HepG2 (cell line): ENCODE results near the gene STX8. TPM values are rescaled to one million over a fixed set of nuclear protein-coding genes. Genes with fewer than 3 reads are reported as not detected.

Experiments used
- ATAC-seq: fragments of 200-7000 bp; cut with Tn5 transposase; 3 replicates; pipeline ENCODE4 v1.9.1; 2020; ENCODE audit warnings: mild to moderate bottlenecking, moderate library complexity
- BruUV-seq: library from RNA; stranded (reverse); fragments of 400-500 nt; replicated peaks from 2 replicates; lab custom pipeline; 2021; lab: Mats Ljungman, UMichigan
- CTCF ChIA-PET: fragments of 300-600 bp; formaldehyde crosslinking; extraction: SDS; loops from one replicate; lab custom pipeline; 2021; ENCODE audit warnings: low total read pairs, inconsistent platforms, low intra/inter-chr PET ratio; lab: Yijun Ruan, JAX
- POLR2A ChIA-PET: fragments of 350-600 bp; sonication (Branson Sonifier 250); formaldehyde crosslinking; loops from one replicate; lab custom pipeline; 2020; ENCODE audit warnings: antibody characterized with exemption, inconsistent platforms; lab: Yijun Ruan, JAX
- DNase-seq: peaks from one replicate; pipeline ENCODE4 v3.0.0-alpha.2; 2015; ENCODE audit warnings: low spot score
- FAIRE-seq: peaks from 3 replicates; lab custom pipeline; 2011; peaks lifted over from hg19 to GRCh38; lab: Jason Lieb, UNC
- H2AFZ ChIP-seq: one replicate; pipeline ENCODE4 v1.6.1; 2011; ENCODE audit warnings: low read length, inconsistent platforms
- H3K27ac ChIP-seq: fragments of 300-600 bp; 3 replicates; pipeline ENCODE4 v1.8.0; 2011; ENCODE audit warnings: mixed run types, mild to moderate bottlenecking, mixed read lengths, low read length, inconsistent platforms; ENCODE audit not compliant: insufficient read depth; ENCODE audit errors: extremely low read length
- H3K27me3 ChIP-seq, 2 experiments: fragments of 200-600 bp in 1 of 2; 2 replicates in 1 of 2; 3 replicates in 1 of 2; pipeline versions ENCODE4 v1.6.0 to v1.8.0; 2011; ENCODE audit warnings: low read length in 2 of 2, mild to moderate bottlenecking in 2 of 2, moderate library complexity in 2 of 2, inconsistent platforms in 1 of 2; ENCODE audit not compliant: insufficient read depth in 2 of 2, control insufficient read depth in 1 of 2
- H3K36me3 ChIP-seq, 2 experiments: fragments of 200-600 bp in 1 of 2; replicated peaks in 1 of 2; 2 replicates in 1 of 2; 3 replicates in 1 of 2; pipeline versions ENCODE4 v1.5.1 to v1.8.0; 2011; ENCODE audit warnings: low read length in 2 of 2, inconsistent platforms in 1 of 2; ENCODE audit not compliant: insufficient read depth in 2 of 2, control insufficient read depth in 1 of 2
- H3K4me1 ChIP-seq: 2 replicates; pipeline ENCODE4 v1.5.1; 2012; ENCODE audit warnings: low read length, inconsistent platforms; ENCODE audit not compliant: insufficient read depth
- H3K4me2 ChIP-seq: 2 replicates; pipeline ENCODE4 v1.6.0; 2011; ENCODE audit warnings: low read depth, low read length, inconsistent platforms
- H3K4me3 ChIP-seq, 3 experiments: fragments of 200-600 bp in 1 of 3; sonication (generic), shearing (Covaris generic) in 1 of 3; replicated peaks in 1 of 3; 2 replicates each; pipeline ENCODE4 v1.5.1; 2011 to 2016; ENCODE audit warnings: low read length in 3 of 3, inconsistent platforms in 2 of 3, low read depth in 2 of 3, mild to moderate bottlenecking in 2 of 3, control low read depth in 1 of 3, mixed read lengths in 1 of 3; ENCODE audit not compliant: insufficient read depth in 1 of 3
- H3K79me2 ChIP-seq: one replicate; pipeline ENCODE4 v1.6.1; 2011; ENCODE audit warnings: low read length, inconsistent platforms; ENCODE audit not compliant: insufficient read depth
- H3K9ac ChIP-seq: 2 replicates; pipeline ENCODE4 v1.6.0; 2011; ENCODE audit warnings: mild to moderate bottlenecking, low read depth, low read length, inconsistent platforms; ENCODE audit not compliant: insufficient read depth
- H3K9me3 ChIP-seq: 2 replicates; pipeline ENCODE4 v1.5.1; 2012; ENCODE audit warnings: mild to moderate bottlenecking, low read length
- H4K20me1 ChIP-seq: 2 replicates; pipeline ENCODE4 v1.6.0; 2011; ENCODE audit warnings: inconsistent platforms, mild to moderate bottlenecking, low read length, moderate library complexity; ENCODE audit not compliant: insufficient read depth
- ARNTL ChIP-seq: sonication (generic); formaldehyde crosslinking; IDR thresholded peaks from 2 replicates; pipeline ENCODE4 v1.4.0; 2020; ENCODE audit warnings: mild to moderate bottlenecking, missing genetic modification reagents
- ATF7 ChIP-seq, 2 experiments: fragments of 450-650 bp in 1 of 2; sonication (generic) in 1 of 2; formaldehyde crosslinking in 1 of 2; IDR thresholded peaks; 2 replicates each; pipeline versions ENCODE4 v1.4.0 to v1.6.1; 2016 to 2020; ENCODE audit warnings: antibody characterized with exemption in 1 of 2, mild to moderate bottlenecking in 1 of 2, missing genetic modification reagents in 1 of 2
- DR1 ChIP-seq: sonication (generic); formaldehyde crosslinking; IDR thresholded peaks from 2 replicates; pipeline ENCODE4 v1.8.0; 2021; ENCODE audit warnings: mild to moderate bottlenecking, missing genetic modification reagents, inconsistent platforms
- RBM39 ChIP-seq: fragments of 200-400 bp; formaldehyde crosslinking; IDR thresholded peaks from one replicate; pipeline ENCODE4 v1.6.1; 2018; ENCODE audit warnings: antibody characterized with exemption, mild to moderate bottlenecking, low read depth, low read length; ENCODE audit not compliant: poor library complexity, severe bottlenecking
- SIX4 ChIP-seq: sonication (generic); formaldehyde crosslinking; IDR thresholded peaks from 2 replicates; pipeline ENCODE4 v1.4.0; 2020; ENCODE audit warnings: missing genetic modification reagents
- ZFP41 ChIP-seq: sonication (generic); formaldehyde crosslinking; IDR thresholded peaks from 2 replicates; pipeline ENCODE4 v1.4.0; 2020; ENCODE audit warnings: mild to moderate bottlenecking, missing genetic modification reagents, borderline replicate concordance
- ZNF234 ChIP-seq: sonication (generic); formaldehyde crosslinking; conservative IDR thresholded peaks from 2 replicates; pipeline ENCODE4 v1.5.1; 2020; ENCODE audit warnings: mild to moderate bottlenecking, missing genetic modification reagents
- ZNF768 ChIP-seq: sonication (generic); formaldehyde crosslinking; IDR thresholded peaks from 2 replicates; pipeline ENCODE4 v1.4.0; 2020; ENCODE audit warnings: missing genetic modification reagents
- WGBS: methylation state at CpG from one replicate; pipeline ENCODE4 v1.1.6; 2017; ENCODE audit warnings: low lambda C conversion rate; 5-methylcytosine and 5-hydroxymethylcytosine counted together
- in situ Hi-C: cut with HindIII; loops from 2 replicates; pipeline ENCODE4 v1.10.0; 2017; ENCODE audit warnings: low pct_unique_long_range_greater_than_20kb; ENCODE audit not compliant: extremely low pct_ligation_motif_present
- intact Hi-C: fragments of 100-400 bp; cut with micrococcal nuclease; formaldehyde crosslinking; loops from one replicate; pipeline ENCODE4 v1.10.0; 2022; ENCODE audit not compliant: unreplicated experiment
- polyA plus RNA-seq, 8 experiments: library from polyadenylated mRNA; depleted of rRNA in 3 of 8; stranded (reverse) in 7 of 8; unstranded in 1 of 8; fragments of >200 nt; fragmentation: Illumina TruSeq in 4 of 8; extraction: Trizol in 4 of 8; gene quantifications; 2 replicates each; pipeline versions ENCODE4 v1.2.1 to v1.2.3, GENCODE V29; 2011 to 2016; ENCODE audit warnings: low read depth in 4 of 8, missing spikeins in 1 of 8, mixed read lengths in 1 of 8; ENCODE audit not compliant: insufficient read depth in 1 of 8
- total RNA-seq, 5 experiments: library from RNA; depleted of rRNA; stranded (reverse); fragments of >200 nt; fragmentation: Illumina TruSeq; extraction: Trizol; gene quantifications; 2 replicates each; pipeline ENCODE4 v1.2.3, GENCODE V29; 2016; ENCODE audit warnings: low read depth in 1 of 5

The STX8 gene
- total and polyA plus RNA-seq, 2 of the 13 experiments (the other 11 are each of a cell fraction or from before 2014, with no cell fraction given) = 36.4 to 53.6 TPM

GRCh38 chr17:9269350-9270035, 306.1 kb downstream of the STX8 start:
- Histone ChIP-seq H3K27ac (no peak overlapping the region), H3K4me2 (no peak overlapping the region), H3K4me3 (no peak overlapping the region), H3K27me3 (no peaks in the 10 kb centered on the region), H2AFZ (no peak overlapping the region), H3K9me3 (no peaks in the 10 kb centered on the region), H4K20me1 (no peaks in the 10 kb centered on the region), H3K36me3 (no peaks in the 10 kb centered on the region), H3K79me2 (no peaks in the 10 kb centered on the region), H3K9ac (no peak overlapping the region), H3K4me1 (no peaks in the 10 kb centered on the region)
- ATAC-seq (no peak), FAIRE-seq (no peak), DNase-seq (no peak)
- ChIA-PET CTCF (no interaction called here), POLR2A (no interaction called here)
- in situ Hi-C loops (no loop called here), intact Hi-C loops (no loop called here)
- TF ChIP-seq ZNF234 (no peak), RBM39 (no peak), ATF7 (IDR thresholded peaks at IDR 0.05) (peak; percentile 88), ATF7 (CRISPR knock-in tag; IDR thresholded peaks at IDR 0.05) (no peak), SIX4 (CRISPR knock-in tag) (no peak)
- BruUV-seq = no TSS peak
- WGBS = 88% methylated on average over 7 of the region's 7 CpGs

- ATAC-seq (no peak), FAIRE-seq (no peak), DNase-seq (no peak)
- Histone ChIP-seq H2AFZ (no peak overlapping the region), H3K4me1 (no peaks in the 10 kb centered on the region), H3K9me3 (no peaks in the 10 kb centered on the region), H3K36me3 (no peaks in the 10 kb centered on the region), H3K27ac (no peak overlapping the region), H3K27me3 (no peaks in the 10 kb centered on the region), H4K20me1 (no peaks in the 10 kb centered on the region), H3K79me2 (no peaks in the 10 kb centered on the region), H3K4me2 (no peak overlapping the region), H3K4me3 (no peak overlapping the region), H3K9ac (no peak overlapping the region)
- ChIA-PET POLR2A (no interaction called here), CTCF (no interaction called here)
- 98% methylated on average over 5 of the region's 6 CpGs for WGBS
- BruUV-seq = no TSS peak
- TF ChIP-seq DR1 (no peak), ZNF768 (CRISPR knock-in tag) (no peak), ZFP41 (CRISPR knock-in tag) (no peak), ARNTL (CRISPR knock-in tag) (no peak)
- intact Hi-C loops = no loop called here
- in situ Hi-C loops = no loop called here
Measured at GRCh38 chr17:9268546-9268945, 307.1 kb downstream of the STX8 start.
